ENCODE measurements around the gene SVIL.

SVIL gene

DNA sequence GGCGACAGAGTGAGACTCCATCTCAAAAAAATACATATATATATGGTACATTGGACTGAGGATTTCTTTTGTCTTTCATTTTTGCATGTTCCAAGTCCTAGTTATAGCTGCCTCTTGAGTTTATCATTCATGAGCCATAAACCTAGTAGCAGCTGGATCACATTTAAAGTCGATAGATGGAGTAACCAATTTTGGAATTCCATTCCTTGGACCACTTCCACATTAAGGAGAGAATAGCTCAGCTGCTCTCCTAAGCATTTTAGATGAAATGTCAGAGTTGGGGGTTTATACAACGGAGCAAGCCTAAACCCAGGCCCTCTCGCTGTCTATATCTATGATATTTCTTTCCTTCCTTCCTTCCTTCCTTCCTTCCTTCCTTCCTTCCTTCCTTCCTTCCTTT lies 204.7 kb downstream of the SVIL start:
- no peaks in the 10 kb centered on the region for H3K4me1 ChIP-seq (ENCODE audit: control insufficient read depth in 1 of 2, insufficient read depth in 1 of 2, low read depth in 1 of 2, low read length in 1 of 2)
- TF ChIP-seq, protein P1, sequence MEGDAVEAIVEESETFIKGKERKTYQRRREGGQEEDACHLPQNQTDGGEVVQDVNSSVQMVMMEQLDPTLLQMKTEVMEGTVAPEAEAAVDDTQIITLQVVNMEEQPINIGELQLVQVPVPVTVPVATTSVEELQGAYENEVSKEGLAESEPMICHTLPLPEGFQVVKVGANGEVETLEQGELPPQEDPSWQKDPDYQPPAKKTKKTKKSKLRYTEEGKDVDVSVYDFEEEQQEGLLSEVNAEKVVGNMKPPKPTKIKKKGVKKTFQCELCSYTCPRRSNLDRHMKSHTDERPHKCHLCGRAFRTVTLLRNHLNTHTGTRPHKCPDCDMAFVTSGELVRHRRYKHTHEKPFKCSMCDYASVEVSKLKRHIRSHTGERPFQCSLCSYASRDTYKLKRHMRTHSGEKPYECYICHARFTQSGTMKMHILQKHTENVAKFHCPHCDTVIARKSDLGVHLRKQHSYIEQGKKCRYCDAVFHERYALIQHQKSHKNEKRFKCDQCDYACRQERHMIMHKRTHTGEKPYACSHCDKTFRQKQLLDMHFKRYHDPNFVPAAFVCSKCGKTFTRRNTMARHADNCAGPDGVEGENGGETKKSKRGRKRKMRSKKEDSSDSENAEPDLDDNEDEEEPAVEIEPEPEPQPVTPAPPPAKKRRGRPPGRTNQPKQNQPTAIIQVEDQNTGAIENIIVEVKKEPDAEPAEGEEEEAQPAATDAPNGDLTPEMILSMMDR (IDR thresholded peaks at IDR 0.05), result no peak
- H3K27ac ChIP-seq, result no peak overlapping the region
- no peaks in the 10 kb centered on the region for H3K9me3 ChIP-seq
- no peaks in the 10 kb centered on the region for H3K27me3 ChIP-seq
- peaks cover 3% of the 10 kb centered on the region for H3K36me3 ChIP-seq
- no peak overlapping the region for H3K4me3 ChIP-seq (ENCODE audit: low read depth in 1 of 2, low read length in 1 of 2)

DNA sequence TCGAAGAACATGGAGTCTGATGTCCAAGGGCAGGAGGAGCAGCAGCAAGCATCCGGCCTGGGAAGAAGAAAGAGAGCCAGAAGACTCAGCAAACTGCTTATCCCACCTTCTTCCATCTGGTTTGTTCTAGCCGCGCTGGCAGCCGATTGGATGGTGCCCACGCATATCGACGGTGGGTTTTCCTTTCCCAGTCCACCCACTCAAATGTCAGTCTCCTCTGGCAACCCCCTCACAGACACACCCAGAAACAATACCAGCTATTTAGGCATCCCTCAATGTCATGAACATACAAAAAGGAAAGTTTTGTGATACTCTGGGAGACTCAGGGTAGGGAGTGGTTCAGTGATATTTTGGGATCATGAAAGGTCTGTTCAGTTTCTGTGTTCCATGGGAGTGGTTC lies 206.3 kb downstream of the SVIL start:
- Histone ChIP-seq H3K36me3 (peaks cover 9% of the 10 kb centered on the region), H3K9me3 (no peaks in the 10 kb centered on the region), H3K4me1 (ENCODE audit: control insufficient read depth in 1 of 2, insufficient read depth in 1 of 2, low read depth in 1 of 2, low read length in 1 of 2) (no peaks in the 10 kb centered on the region), H3K27me3 (no peaks in the 10 kb centered on the region), H3K4me3 (ENCODE audit: low read depth in 1 of 2, low read length in 1 of 2) (no peak overlapping the region), H3K27ac (no peak overlapping the region)
- TF ChIP-seq, protein P1 (IDR thresholded peaks at IDR 0.05), result no peak

DNA sequence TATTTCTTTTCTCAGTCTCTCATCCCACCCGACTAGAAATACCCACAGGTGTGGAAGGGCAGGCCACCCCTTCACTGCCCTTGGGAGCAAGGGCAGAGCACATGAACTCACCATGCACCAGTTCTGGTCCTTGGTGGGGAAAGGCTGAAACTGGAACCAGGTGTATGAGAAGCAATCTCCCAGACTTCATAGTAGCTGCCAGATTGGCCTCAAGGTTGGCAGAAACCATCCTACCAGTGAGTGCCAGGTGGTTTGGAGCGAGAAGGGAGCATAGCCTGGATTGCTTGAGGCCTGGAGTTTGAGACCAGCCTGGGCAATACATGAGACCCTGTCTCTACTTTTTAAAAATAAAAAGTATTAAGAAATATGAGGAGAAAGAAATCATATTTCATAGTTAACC lies 207.1 kb downstream of the SVIL start:
- Histone ChIP-seq H3K27me3 (no peaks in the 10 kb centered on the region), H3K36me3 (peaks cover 11% of the 10 kb centered on the region), H3K27ac (no peak overlapping the region), H3K4me1 (ENCODE audit: control insufficient read depth in 1 of 2, insufficient read depth in 1 of 2, low read depth in 1 of 2, low read length in 1 of 2) (no peaks in the 10 kb centered on the region), H3K9me3 (no peaks in the 10 kb centered on the region), H3K4me3 (ENCODE audit: low read depth in 1 of 2, low read length in 1 of 2) (no peak overlapping the region)
- TF ChIP-seq, protein P1 (IDR thresholded peaks at IDR 0.05), result no peak

DNA sequence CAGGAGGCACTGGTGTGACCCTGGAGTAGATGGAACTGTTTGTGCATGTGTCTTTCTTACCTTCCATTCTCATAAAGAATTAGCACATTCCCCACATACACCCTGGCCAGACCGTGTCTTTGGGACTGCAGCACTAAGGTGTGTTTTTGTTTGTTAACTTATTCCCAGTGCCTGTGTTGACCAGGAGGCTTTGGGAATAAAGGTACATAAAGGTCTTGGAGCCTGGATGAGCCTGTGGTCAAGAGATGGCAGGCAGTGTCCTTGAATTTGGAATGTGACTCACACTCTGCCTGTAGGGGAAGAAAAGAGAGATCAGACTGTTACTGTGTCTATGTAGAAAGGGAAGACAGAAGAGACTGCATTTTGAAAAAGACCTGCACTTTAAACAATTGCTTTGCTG lies 208.4 kb downstream of the SVIL start:
- TF ChIP-seq, protein P1 (IDR thresholded peaks at IDR 0.05), result no peak
- no peaks in the 10 kb centered on the region for H3K9me3 ChIP-seq
- no peak overlapping the region for H3K27ac ChIP-seq
- H3K36me3 ChIP-seq, result peaks cover 24% of the 10 kb centered on the region
- H3K4me3 ChIP-seq (ENCODE audit: low read depth in 1 of 2, low read length in 1 of 2), result no peak overlapping the region
- no peaks in the 10 kb centered on the region for H3K4me1 ChIP-seq (ENCODE audit: control insufficient read depth in 1 of 2, insufficient read depth in 1 of 2, low read depth in 1 of 2, low read length in 1 of 2)
- H3K27me3 ChIP-seq, result no peaks in the 10 kb centered on the region

DNA sequence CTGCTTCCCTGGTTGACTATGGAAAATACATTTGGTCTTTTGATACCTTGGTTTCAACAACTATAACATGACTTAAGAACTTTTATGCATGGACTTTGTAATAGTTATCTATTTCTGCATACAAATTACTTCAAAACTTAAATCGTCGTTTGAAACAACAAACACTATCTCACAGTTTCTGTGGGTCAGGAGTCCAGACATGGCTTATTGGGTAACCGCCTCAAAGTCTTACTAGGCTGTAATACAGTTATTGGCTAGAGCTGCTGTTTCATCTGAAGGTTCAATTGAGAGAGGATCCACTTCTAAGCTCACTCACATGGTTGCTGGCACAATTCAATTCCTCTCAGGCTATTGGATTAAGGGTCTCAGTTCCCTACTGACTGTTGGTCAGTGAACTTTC lies 210.8 kb downstream of the SVIL start:
- peaks cover 34% of the 10 kb centered on the region for H3K36me3 ChIP-seq
- no peak overlapping the region for H3K4me3 ChIP-seq (ENCODE audit: low read depth in 1 of 2, low read length in 1 of 2)
- no peaks in the 10 kb centered on the region for H3K9me3 ChIP-seq
- H3K27ac ChIP-seq, result no peak overlapping the region
- no peaks in the 10 kb centered on the region for H3K4me1 ChIP-seq (ENCODE audit: control insufficient read depth in 1 of 2, insufficient read depth in 1 of 2, low read depth in 1 of 2, low read length in 1 of 2)
- no peaks in the 10 kb centered on the region for H3K27me3 ChIP-seq
- TF ChIP-seq, protein P1 (IDR thresholded peaks at IDR 0.05), result no peak

DNA sequence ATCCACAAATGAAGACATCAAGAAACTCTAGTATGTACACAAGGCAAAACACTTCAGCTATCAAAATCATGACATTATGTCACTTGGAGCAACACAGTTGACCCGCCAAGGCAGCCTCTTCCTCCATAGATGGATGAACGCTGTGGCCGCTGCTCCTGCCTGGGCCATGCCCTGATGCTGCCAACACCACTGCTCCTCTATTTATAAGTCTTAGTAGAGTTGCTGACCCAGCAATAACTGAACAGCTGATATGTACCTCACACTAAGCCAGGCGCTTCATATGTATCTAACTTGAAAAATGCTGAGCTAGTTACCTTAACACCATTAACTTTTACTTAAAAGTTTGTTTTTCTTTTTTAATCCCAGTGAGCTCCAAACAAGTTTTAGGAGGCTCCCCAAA lies 214.0 kb downstream of the SVIL start:
- Histone ChIP-seq H3K27me3 (no peaks in the 10 kb centered on the region), H3K36me3 (peaks cover 31% of the 10 kb centered on the region), H3K9me3 (no peaks in the 10 kb centered on the region), H3K4me1 (ENCODE audit: control insufficient read depth in 1 of 2, insufficient read depth in 1 of 2, low read depth in 1 of 2, low read length in 1 of 2) (no peaks in the 10 kb centered on the region), H3K4me3 (ENCODE audit: low read depth in 1 of 2, low read length in 1 of 2) (no peak overlapping the region), H3K27ac (no peak overlapping the region)
- TF ChIP-seq, protein P1 (IDR thresholded peaks at IDR 0.05), result no peak
